Vagina (tissue), 2 donors: ENCODE results near the gene TMCC2. TPM values are rescaled to one million over a fixed set of nuclear protein-coding genes. Genes with fewer than 3 reads are reported as not detected.
"Not testable (repeated sequence)": the region's sequence is repeated elsewhere in the genome, so short reads cannot be mapped to it uniquely, and the experiment has no call there.

Experiments
- DNase-seq, 2 donors: peaks; one replicate each; pipeline ENCODE4 v3.0.0-alpha.2; 2017; ENCODE audit errors: extremely low spot score in 2 of 2
- H3K27ac ChIP-seq: fragments of 200-600 bp; sonication (generic); one replicate; pipeline ENCODE4 v1.5.1; 2019
- H3K27me3 ChIP-seq: fragments of 200-600 bp; sonication (generic); one replicate; pipeline ENCODE4 v1.5.1; 2019
- H3K36me3 ChIP-seq, 2 donors: fragments of 200-600 bp; sonication (generic); one replicate each; pipeline ENCODE4 v1.5.1; 2017 to 2019
- H3K4me1 ChIP-seq: fragments of 200-600 bp; sonication (generic); one replicate; pipeline ENCODE4 v1.5.1; 2019
- H3K4me3 ChIP-seq, 2 donors: fragments of 200-600 bp; sonication (generic); 1 replicate in 1 of 2; 2 replicates in 1 of 2; pipeline ENCODE4 v1.5.1; 2016 to 2019
- H3K9me3 ChIP-seq: fragments of 200-600 bp; sonication (generic); one replicate; pipeline ENCODE4 v1.5.1; 2019
- POLR2A ChIP-seq, 2 donors: fragments of 450-650 bp; IDR thresholded peaks; one replicate each; pipeline ENCODE4 v1.6.1; 2017; ENCODE audit warnings: antibody characterized with exemption in 2 of 2, mild to moderate bottlenecking in 2 of 2, moderate library complexity in 2 of 2
- POLR2AphosphoS5 ChIP-seq, 2 donors: sonication (generic); formaldehyde crosslinking; IDR thresholded peaks; one replicate each; pipeline ENCODE4 v1.9.0; 2017; ENCODE audit warnings: antibody characterized with exemption in 2 of 2, mild to moderate bottlenecking in 2 of 2, low read depth in 1 of 2; ENCODE audit not compliant: insufficient read depth in 1 of 2
- intact Hi-C: fragments of 100-400 bp; cut with DNase I; formaldehyde crosslinking; loops from one replicate; pipeline ENCODE4 v1.15.1; 2023
- total RNA-seq: library from RNA; depleted of rRNA; stranded (reverse); fragments of >200 nt; gene quantifications from one replicate; pipeline ENCODE4 v1.2.3, GENCODE V29; 2016
- TF ChIP-seq, protein P1 (sequence below), 3 experiments: fragments of 450-650 bp in 2 of 3; fragments of 200-600 bp in 1 of 3; sonication (generic) in 1 of 3; IDR thresholded peaks; one replicate each; pipeline ENCODE4 v1.5.1; 2017 to 2019; ENCODE audit warnings: antibody characterized with exemption in 3 of 3, mild to moderate bottlenecking in 2 of 3, moderate library complexity in 2 of 3

The TMCC2 gene
- total RNA-seq, 1 donor from 2014 or later = 4.9 TPM

DNA sequence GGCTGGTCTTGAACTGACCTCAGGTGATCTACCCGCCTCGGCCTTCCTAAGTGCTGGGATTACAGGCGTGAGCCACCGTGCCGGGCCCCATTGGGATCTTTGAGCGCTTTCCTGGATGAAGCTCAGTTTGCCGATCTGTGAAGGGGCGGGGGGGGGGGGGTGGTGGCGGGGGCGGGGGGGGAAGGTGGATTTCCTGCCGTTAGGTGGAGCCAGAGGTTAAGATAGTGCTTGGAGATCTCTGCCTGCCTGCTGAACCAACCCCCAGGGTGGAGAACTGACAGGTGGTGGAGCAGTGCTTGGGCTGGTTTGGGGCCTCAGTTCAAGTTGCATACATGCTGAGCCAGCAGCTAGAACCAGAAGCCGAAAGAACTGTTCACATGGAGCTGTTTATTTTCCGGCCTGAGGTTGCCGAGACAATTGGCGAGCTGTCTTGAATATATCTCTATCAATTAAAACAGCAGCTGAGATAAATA is 1.7 kb downstream of the TMCC2 start:
- Histone ChIP-seq H3K27ac (no peak overlapping the region), H3K27me3 (no peaks in the 10 kb centered on the region), H3K36me3 (no peaks in the 10 kb centered on the region), H3K9me3 (no peaks in the 10 kb centered on the region), H3K4me3 (peak overlapping the region; percentile 57 to 62), H3K4me1 (peaks cover 33% of the 10 kb centered on the region)
- no peak for DNase-seq
- TF ChIP-seq, protein P1, sequence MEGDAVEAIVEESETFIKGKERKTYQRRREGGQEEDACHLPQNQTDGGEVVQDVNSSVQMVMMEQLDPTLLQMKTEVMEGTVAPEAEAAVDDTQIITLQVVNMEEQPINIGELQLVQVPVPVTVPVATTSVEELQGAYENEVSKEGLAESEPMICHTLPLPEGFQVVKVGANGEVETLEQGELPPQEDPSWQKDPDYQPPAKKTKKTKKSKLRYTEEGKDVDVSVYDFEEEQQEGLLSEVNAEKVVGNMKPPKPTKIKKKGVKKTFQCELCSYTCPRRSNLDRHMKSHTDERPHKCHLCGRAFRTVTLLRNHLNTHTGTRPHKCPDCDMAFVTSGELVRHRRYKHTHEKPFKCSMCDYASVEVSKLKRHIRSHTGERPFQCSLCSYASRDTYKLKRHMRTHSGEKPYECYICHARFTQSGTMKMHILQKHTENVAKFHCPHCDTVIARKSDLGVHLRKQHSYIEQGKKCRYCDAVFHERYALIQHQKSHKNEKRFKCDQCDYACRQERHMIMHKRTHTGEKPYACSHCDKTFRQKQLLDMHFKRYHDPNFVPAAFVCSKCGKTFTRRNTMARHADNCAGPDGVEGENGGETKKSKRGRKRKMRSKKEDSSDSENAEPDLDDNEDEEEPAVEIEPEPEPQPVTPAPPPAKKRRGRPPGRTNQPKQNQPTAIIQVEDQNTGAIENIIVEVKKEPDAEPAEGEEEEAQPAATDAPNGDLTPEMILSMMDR (IDR thresholded peaks at IDR 0.05) = peak in 1 of 3 experiments; percentile 18
- no peak for TF ChIP-seq POLR2A (IDR thresholded peaks at IDR 0.05)
- intact Hi-C loops = no loop called here

DNA sequence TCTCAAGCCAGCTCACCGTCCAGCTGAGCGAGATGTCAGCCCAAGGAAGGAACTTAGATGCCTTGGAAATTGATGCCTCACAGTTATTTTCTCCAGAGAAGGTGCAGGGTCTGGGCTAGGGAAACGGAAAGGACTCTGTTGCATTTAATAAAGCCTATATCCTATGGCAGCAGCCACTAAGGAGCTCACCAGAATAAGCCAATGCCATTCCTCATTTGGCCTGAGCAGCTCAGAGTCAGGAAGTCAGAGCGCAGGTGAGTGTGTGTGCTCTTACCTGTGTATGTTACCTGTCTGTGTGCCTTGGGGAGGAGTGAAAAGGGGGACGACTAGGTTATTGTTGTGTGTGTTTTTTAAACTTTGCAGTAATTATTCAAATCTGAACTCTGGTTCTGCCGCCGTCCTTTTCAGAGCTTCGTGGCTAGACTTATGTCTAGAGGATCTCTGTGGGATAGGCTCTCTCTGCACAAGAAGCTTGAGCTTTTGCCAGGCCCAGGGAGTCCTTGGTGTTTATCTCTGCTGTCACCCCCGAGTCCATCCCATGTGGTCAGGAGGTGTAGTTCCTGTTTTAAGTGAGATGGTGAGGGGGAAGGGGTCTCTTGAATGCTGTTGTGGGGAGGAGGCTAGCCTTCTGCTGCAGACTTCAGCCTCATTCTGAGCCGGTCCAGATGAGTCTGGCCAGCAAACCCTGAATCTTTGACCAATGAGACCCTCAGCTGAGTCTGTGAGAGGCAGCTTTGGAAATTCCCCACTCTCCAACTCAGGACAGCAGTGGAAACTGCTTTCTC is 2.4 kb downstream of the TMCC2 start:
- no peak overlapping the region for H3K27ac ChIP-seq
- H3K4me1 ChIP-seq = peaks cover 33% of the 10 kb centered on the region
- no peaks in the 10 kb centered on the region for H3K27me3 ChIP-seq
- H3K36me3 ChIP-seq = no peaks in the 10 kb centered on the region
- DNase-seq = no peak
- no peaks in the 10 kb centered on the region for H3K9me3 ChIP-seq
- intact Hi-C loops = no loop called here
- H3K4me3 ChIP-seq = peak overlapping the region in 1 of 2 donors; percentile 57
- TF ChIP-seq, protein P1 (IDR thresholded peaks at IDR 0.05) = no peak
- TF ChIP-seq POLR2AphosphoS5 (IDR thresholded peaks at IDR 0.05; ENCODE audit: insufficient read depth in 1 of 2, low read depth in 1 of 2) = no peak
- no peak for TF ChIP-seq POLR2A (IDR thresholded peaks at IDR 0.05)

DNA sequence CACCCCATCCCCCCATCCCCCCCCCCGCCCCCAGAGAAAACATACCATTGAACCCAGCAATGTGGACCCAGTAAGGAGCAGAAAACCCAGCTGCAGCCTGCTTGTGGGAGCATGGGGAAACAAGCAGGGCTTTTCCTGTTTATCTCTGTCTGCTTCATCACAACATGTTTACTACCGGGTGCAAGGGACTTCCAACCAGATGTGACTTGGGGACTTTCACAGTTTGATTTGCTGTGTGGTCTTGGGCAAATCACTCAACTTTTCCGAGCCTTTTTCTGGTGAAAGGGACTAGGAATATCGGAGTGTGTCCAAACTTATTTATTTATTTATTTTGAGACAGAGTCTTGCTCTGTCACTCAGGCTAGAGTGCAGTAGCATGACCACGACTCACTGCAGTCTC is 3.2 kb downstream of the TMCC2 start:
- DNase-seq = no peak
- Histone ChIP-seq H3K36me3 (no peaks in the 10 kb centered on the region), H3K4me3 (no peak overlapping the region), H3K27ac (no peak overlapping the region), H3K27me3 (no peaks in the 10 kb centered on the region), H3K9me3 (no peaks in the 10 kb centered on the region), H3K4me1 (peaks cover 33% of the 10 kb centered on the region)
- no peak for TF ChIP-seq POLR2A (IDR thresholded peaks at IDR 0.05)
- TF ChIP-seq, protein P1 (IDR thresholded peaks at IDR 0.05) = no peak
- no peak for TF ChIP-seq POLR2AphosphoS5 (IDR thresholded peaks at IDR 0.05; ENCODE audit: insufficient read depth in 1 of 2, low read depth in 1 of 2)
- intact Hi-C loops = no loop called here

DNA sequence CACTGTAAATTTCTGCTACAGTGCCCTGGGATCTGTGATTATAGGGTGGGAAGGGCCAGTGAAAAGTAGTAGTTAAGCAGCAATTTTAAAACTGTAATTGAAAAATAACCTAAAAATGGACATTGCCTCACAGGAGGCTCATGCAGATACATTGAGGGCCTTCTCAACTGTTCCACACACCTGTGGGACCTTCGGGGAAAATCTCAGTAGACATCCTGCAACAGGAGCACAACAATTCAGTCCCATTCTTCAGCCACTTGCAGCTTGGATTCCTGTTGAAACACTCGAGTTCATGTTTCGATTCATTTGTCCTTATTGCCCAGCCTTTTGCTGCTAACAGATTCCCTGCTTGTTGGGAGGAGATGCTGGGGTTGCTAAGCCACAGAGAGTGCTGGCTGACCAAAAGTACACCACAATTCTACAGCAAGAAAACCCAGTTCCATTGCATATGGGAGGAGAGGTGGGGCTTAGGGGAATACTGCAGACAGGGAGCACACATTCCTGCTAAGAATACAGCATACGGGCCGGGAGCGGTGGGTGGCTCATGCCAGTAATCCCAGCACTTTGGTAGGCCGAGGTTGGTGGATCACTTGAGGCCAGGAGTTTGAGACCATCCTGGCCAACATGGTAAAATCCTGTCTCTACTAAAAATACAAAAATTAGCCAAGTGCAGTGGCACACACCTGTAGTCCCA is 4.5 kb downstream of the TMCC2 start:
- intact Hi-C loops = no loop called here
- TF ChIP-seq POLR2AphosphoS5 (IDR thresholded peaks at IDR 0.05; ENCODE audit: insufficient read depth in 1 of 2, low read depth in 1 of 2) (no peak), POLR2A (IDR thresholded peaks at IDR 0.05) (no peak)
- TF ChIP-seq, protein P1 (IDR thresholded peaks at IDR 0.05) = no peak
- Histone ChIP-seq H3K4me1 (peaks cover 25% of the 10 kb centered on the region), H3K27ac (no peak overlapping the region), H3K9me3 (no peaks in the 10 kb centered on the region), H3K36me3 (no peaks in the 10 kb centered on the region), H3K4me3 (no peak overlapping the region), H3K27me3 (no peaks in the 10 kb centered on the region)
- DNase-seq = no peak

DNA sequence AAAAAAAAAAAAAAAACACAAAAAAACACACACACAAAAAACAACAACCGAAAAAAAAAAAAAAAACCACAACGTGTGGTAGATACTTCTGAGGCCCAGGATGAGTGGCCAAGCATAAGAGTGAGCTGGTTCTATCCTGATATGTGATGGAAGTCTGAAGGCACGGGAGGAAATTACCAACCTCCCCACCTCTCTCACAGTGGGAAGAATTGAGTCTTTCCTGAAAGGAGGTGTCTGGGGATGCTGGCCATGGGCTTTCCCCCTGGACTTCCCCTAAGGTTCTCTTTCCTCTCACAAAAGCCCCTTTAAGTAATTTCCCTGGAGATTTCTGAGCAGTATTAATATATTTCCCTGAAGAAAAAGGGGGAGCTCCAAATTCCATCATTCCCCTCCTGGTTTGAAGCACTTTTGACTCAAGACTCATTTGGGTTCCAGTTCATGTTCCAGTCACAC is 5.2 kb downstream of the TMCC2 start:
- H3K4me1 ChIP-seq = peaks cover 25% of the 10 kb centered on the region
- DNase-seq = no peak
- TF ChIP-seq, protein P1 (IDR thresholded peaks at IDR 0.05) = no peak
- H3K27ac ChIP-seq = no peak overlapping the region
- no peaks in the 10 kb centered on the region for H3K27me3 ChIP-seq
- H3K4me3 ChIP-seq = no peak overlapping the region
- no peaks in the 10 kb centered on the region for H3K9me3 ChIP-seq
- no peaks in the 10 kb centered on the region for H3K36me3 ChIP-seq
- intact Hi-C loops = no loop called here

DNA sequence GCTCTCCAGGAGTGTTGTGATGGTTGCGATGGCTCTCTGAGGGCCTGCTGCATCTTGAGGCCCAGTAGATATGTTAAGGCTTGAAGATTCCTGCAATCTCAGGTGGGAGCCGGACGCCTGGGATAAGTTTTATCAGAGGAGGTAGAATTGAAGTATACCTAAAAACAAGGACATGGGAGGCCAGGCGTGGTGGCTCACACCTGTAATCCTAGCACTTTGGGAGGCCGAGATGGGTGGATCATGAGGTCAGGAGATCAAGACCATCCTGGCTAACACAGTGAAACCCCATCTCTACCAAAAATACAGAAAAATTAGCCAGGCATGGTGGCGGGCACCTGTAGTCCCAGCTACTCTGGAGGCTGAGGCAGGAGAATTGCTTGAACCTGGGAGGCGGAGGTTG is 6.2 kb downstream of the TMCC2 start:
- H3K9me3 ChIP-seq, intact Hi-C loops, H3K27ac ChIP-seq, H3K4me3 ChIP-seq, H3K27me3 ChIP-seq, H3K36me3 ChIP-seq: not testable (repeated sequence)
- peaks cover 16% of the 10 kb centered on the region for H3K4me1 ChIP-seq
- peak in 1 of 2 donors; percentile 49 for DNase-seq
